BJ (cell line): ENCODE data around the gene NRG3. TPM values are rescaled to one million over a fixed set of nuclear protein-coding genes. Genes with fewer than 3 reads are reported as not detected.
A peak's percentile ranks its signal among the peaks of the same experiment; 100 is the strongest.

Source experiments
- CTCF ChIA-PET: fragments of 350-600 bp; formaldehyde crosslinking; extraction: SDS; loops from one replicate; lab custom pipeline; 2021; ENCODE audit warnings: antibody characterized with exemption, inconsistent platforms; lab: Yijun Ruan, JAX
- POLR2A ChIA-PET: fragments of 300-600 bp; sonication (Branson Sonifier 250); formaldehyde crosslinking; extraction: SDS; loops from one replicate; lab custom pipeline; 2021; ENCODE audit warnings: antibody characterized with exemption; lab: Charles Lee
- DNase-seq: peaks from one replicate; pipeline ENCODE4 v3.0.0-alpha.2; 2011; ENCODE audit warnings: low read depth
- H3K27me3 ChIP-seq: 2 replicates; pipeline ENCODE4 v1.6.0; 2011; ENCODE audit warnings: low read length; ENCODE audit not compliant: control insufficient read depth, insufficient read depth
- H3K36me3 ChIP-seq: 2 replicates; pipeline ENCODE4 v1.5.1; 2011; ENCODE audit warnings: low read length; ENCODE audit not compliant: control insufficient read depth, insufficient read depth
- H3K4me3 ChIP-seq: 2 replicates; pipeline ENCODE4 v1.5.1; 2011; ENCODE audit warnings: low read depth, mild to moderate bottlenecking, control low read depth, low read length
- polyA plus RNA-seq: library from polyadenylated mRNA; depleted of rRNA; stranded (reverse); fragments of >200 nt; gene quantifications from 2 replicates; pipeline ENCODE4 v1.2.3, GENCODE V29; 2011
- TF ChIP-seq, protein P1 (sequence below): IDR thresholded peaks from 2 replicates; pipeline ENCODE4 v1.5.1; 2011; ENCODE audit warnings: low read depth, mild to moderate bottlenecking, control low read depth, inconsistent platforms, low read length, moderate library complexity; ENCODE audit not compliant: insufficient read depth

Gene NRG3
- polyA plus RNA-seq, 1 experiment: not detected

DNA sequence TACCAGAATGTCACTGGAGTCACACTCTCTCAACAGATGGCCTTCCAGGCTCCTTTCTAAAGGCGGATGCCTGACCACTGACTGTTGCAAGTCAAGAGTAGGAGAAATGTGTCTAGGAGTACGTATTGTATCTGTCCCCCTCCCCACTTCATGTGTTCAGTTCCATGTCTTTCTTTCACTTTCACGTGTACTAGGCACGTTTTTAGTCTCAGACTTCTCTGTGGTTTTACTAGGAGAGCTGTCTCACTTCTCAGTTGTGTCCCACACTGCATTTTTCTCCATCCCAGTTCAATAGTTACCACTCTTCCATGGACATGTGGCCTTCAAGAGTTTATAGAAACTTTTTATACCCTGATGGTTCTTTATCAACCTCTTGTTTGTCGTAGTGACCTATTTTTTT lies 893.0 kb downstream of the NRG3 start:
- no peak overlapping the region for H3K4me3 ChIP-seq
- CTCF ChIA-PET: no interaction called here
- TF ChIP-seq, protein P1, sequence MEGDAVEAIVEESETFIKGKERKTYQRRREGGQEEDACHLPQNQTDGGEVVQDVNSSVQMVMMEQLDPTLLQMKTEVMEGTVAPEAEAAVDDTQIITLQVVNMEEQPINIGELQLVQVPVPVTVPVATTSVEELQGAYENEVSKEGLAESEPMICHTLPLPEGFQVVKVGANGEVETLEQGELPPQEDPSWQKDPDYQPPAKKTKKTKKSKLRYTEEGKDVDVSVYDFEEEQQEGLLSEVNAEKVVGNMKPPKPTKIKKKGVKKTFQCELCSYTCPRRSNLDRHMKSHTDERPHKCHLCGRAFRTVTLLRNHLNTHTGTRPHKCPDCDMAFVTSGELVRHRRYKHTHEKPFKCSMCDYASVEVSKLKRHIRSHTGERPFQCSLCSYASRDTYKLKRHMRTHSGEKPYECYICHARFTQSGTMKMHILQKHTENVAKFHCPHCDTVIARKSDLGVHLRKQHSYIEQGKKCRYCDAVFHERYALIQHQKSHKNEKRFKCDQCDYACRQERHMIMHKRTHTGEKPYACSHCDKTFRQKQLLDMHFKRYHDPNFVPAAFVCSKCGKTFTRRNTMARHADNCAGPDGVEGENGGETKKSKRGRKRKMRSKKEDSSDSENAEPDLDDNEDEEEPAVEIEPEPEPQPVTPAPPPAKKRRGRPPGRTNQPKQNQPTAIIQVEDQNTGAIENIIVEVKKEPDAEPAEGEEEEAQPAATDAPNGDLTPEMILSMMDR: no peak
- no peaks in the 10 kb centered on the region for H3K36me3 ChIP-seq
- POLR2A ChIA-PET: no interaction called here
- no peaks in the 10 kb centered on the region for H3K27me3 ChIP-seq
- no peak for DNase-seq

DNA sequence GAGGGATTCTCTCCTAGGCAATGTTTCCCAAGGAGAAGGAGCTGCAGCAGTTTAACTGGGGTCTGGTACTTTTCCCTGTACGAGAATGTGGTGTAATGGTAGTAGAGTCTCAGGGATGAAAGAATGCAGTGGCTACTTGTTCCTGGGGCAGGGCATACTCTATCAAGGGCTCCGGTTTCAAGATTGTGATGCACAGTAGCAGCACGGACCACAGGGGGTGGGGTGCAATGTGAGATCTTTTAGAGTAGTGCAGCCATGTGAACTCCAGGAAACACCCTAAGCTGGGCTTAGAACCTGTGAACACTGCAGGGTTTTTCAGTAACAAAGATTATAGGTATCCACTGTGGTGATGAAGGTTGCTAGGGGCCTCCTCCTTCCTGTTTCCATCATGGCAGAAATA lies 903.9 kb downstream of the NRG3 start:
- no peak for DNase-seq
- H3K4me3 ChIP-seq: no peak overlapping the region
- TF ChIP-seq, protein P1: no peak
- ChIA-PET CTCF (no interaction called here), POLR2A (no interaction called here)
- no peaks in the 10 kb centered on the region for H3K27me3 ChIP-seq
- no peaks in the 10 kb centered on the region for H3K36me3 ChIP-seq

DNA sequence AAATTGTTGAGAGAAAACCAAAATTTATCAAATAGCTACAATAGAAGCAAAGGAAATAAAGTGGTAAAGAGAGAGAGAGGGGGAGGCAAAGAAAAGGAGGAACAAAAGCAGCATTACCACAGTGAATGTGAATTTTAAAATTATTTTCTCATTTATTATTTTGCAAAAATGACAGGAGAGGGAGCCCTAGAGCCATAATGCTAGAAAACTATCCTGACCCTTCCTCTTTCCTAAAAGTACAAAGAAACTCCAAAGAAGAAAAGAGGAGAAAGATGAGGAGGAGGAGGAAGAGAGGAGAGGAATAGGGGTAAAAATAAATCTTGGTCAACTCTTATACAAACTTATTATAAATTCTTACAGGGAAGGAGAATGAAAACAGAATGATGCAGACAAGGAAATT lies 921.5 kb downstream of the NRG3 start:
- DNase-seq: no peak
- ChIA-PET POLR2A (no interaction called here), CTCF (interaction anchor here (0.6 to 4.2 kb wide), 12 partner anchors 9 to 1230 kb away, joined by 3 to 26 read pairs (median 6); no protein-coding TSS in a partner anchor)
- no peaks in the 10 kb centered on the region for H3K27me3 ChIP-seq
- H3K4me3 ChIP-seq: no peak overlapping the region
- TF ChIP-seq, protein P1: peak; percentile 44
- H3K36me3 ChIP-seq: no peaks in the 10 kb centered on the region

GRCh38 chr10:82801289-82801688 lies 926.3 kb downstream of the NRG3 start:
- Histone ChIP-seq H3K36me3 (no peaks in the 10 kb centered on the region), H3K4me3 (no peak overlapping the region), H3K27me3 (no peaks in the 10 kb centered on the region)
- no peak for DNase-seq
- ChIA-PET CTCF (interaction anchor here (0.9 to 2.4 kb wide), 3 partner anchors 10 to 172 kb away, joined by 3 to 9 read pairs (median 8); no protein-coding TSS in a partner anchor), POLR2A (no interaction called here)
- TF ChIP-seq, protein P1: no peak

DNA sequence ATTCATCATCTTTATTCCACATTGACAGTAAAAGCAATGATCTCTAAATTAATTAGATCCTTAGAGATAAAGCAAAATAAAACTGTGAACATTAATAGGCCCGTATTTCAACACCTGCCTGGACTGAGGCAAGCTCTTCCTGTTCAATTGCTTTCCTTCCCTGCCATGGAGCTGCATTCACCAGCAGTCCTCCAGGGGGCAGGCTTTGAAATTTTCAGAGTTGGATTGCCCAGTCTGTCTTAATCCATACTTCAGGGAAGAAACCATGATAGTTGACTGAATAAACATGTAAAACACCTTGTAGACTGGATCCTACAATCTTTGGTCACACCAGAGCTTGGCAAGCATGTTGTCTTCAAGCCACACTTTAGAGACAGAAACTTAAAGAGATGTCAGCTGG lies 936.6 kb downstream of the NRG3 start:
- no peak for DNase-seq
- TF ChIP-seq, protein P1: peak; percentile 61
- ChIA-PET CTCF (interaction anchor here (0.6 to 1.6 kb wide), 16 partner anchors 10 to 1063 kb away, joined by 3 to 8 read pairs (median 4); no protein-coding TSS in a partner anchor), POLR2A (no interaction called here)
- Histone ChIP-seq H3K4me3 (no peak overlapping the region), H3K27me3 (no peaks in the 10 kb centered on the region), H3K36me3 (no peaks in the 10 kb centered on the region)
